Neural progenitor cell (in vitro differentiated cells): ENCODE data around the gene IRF8. TPM values are rescaled to one million over a fixed set of nuclear protein-coding genes. Genes with fewer than 3 reads are reported as not detected.

ENCODE experiments used
- DNase-seq: peaks from one replicate; pipeline ENCODE4 v3.0.0-alpha.2; 2016; ENCODE audit warnings: low spot score
- H2AFZ ChIP-seq: fragments of 200-600 bp; sonication (generic); replicated peaks from 2 replicates; pipeline ENCODE4 v1.6.1; 2016; ENCODE audit warnings: antibody characterized with exemption
- H3F3A ChIP-seq: fragments of 200-600 bp; sonication (generic); 2 replicates; pipeline ENCODE4 v1.6.1; 2016; ENCODE audit warnings: antibody characterized with exemption, low read depth
- H3K27ac ChIP-seq: fragments of 200-600 bp; sonication (generic); 2 replicates; pipeline ENCODE4 v1.5.1; 2016; ENCODE audit warnings: mild to moderate bottlenecking
- H3K27me3 ChIP-seq: fragments of 200-600 bp; sonication (generic); 2 replicates; pipeline ENCODE4 v1.6.1; 2016; ENCODE audit warnings: mild to moderate bottlenecking, moderate library complexity
- H3K36me3 ChIP-seq: fragments of 200-600 bp; sonication (generic); 2 replicates; pipeline ENCODE4 v1.5.1; 2016
- H3K4me1 ChIP-seq: fragments of 200-600 bp; sonication (generic); 2 replicates; pipeline ENCODE4 v1.6.1; 2016; ENCODE audit warnings: mixed run types
- H3K4me2 ChIP-seq: fragments of 200-600 bp; sonication (generic); 2 replicates; pipeline ENCODE4 v1.6.1; 2016
- H3K4me3 ChIP-seq: fragments of 200-600 bp; sonication (generic); 2 replicates; pipeline ENCODE4 v1.5.1; 2016
- H3K79me2 ChIP-seq: fragments of 200-600 bp; sonication (generic); 2 replicates; pipeline ENCODE4 v1.6.1; 2016; ENCODE audit warnings: low read depth
- H3K9ac ChIP-seq: fragments of 200-600 bp; sonication (generic); 2 replicates; pipeline ENCODE4 v1.6.1; 2016
- H3K9me3 ChIP-seq: fragments of 200-600 bp; sonication (generic); 2 replicates; pipeline ENCODE4 v1.5.1; 2016; ENCODE audit warnings: low read depth
- H4K20me1 ChIP-seq: fragments of 200-600 bp; sonication (generic); 2 replicates; pipeline ENCODE4 v1.6.1; 2016; ENCODE audit warnings: low read depth
- H3K27ac Mint-ChIP-seq: 3 replicates; pipeline ENCODE4 v1.8.0; 2021; ENCODE audit warnings: mixed read lengths
- H3K27me3 Mint-ChIP-seq: 2 replicates; pipeline ENCODE4 v1.8.0; 2022; ENCODE audit warnings: low read depth, mild to moderate bottlenecking, inconsistent platforms, moderate library complexity, mixed read lengths; ENCODE audit not compliant: insufficient read depth
- H3K36me3 Mint-ChIP-seq: 3 replicates; pipeline ENCODE4 v1.8.0; 2021; ENCODE audit warnings: mixed read lengths
- H3K4me1 Mint-ChIP-seq: 3 replicates; pipeline ENCODE4 v1.8.0; 2021; ENCODE audit warnings: mixed read lengths
- H3K4me3 Mint-ChIP-seq: 3 replicates; pipeline ENCODE4 v1.8.0; 2021; ENCODE audit warnings: mild to moderate bottlenecking, moderate library complexity, mixed read lengths
- H3K9me3 Mint-ChIP-seq: 3 replicates; pipeline ENCODE4 v1.8.0; 2020; ENCODE audit warnings: mixed read lengths
- EZH2 ChIP-seq: fragments of 200-600 bp; sonication (generic); IDR thresholded peaks from 2 replicates; pipeline ENCODE4 v1.6.1; 2017; ENCODE audit warnings: antibody characterized with exemption, mild to moderate bottlenecking, moderate library complexity
- EZH2phosphoT487 ChIP-seq: fragments of 200-600 bp; sonication (generic); IDR thresholded peaks from 2 replicates; pipeline ENCODE4 v1.6.1; 2017; ENCODE audit warnings: antibody characterized with exemption
- total RNA-seq: library from RNA; depleted of rRNA; stranded (reverse); fragments of >200 nt; gene quantifications from 2 replicates; pipeline ENCODE4 v1.2.3, GENCODE V29; 2015; ENCODE audit warnings: low replicate concordance
- TF ChIP-seq, protein P1 (sequence below): fragments of 200-600 bp; sonication (generic); IDR thresholded peaks from 2 replicates; pipeline ENCODE4 v1.5.1; 2017; ENCODE audit warnings: antibody characterized with exemption, mild to moderate bottlenecking

The IRF8 gene
- total RNA-seq, 1 donor from 2014 or later = 1.2 TPM

DNA sequence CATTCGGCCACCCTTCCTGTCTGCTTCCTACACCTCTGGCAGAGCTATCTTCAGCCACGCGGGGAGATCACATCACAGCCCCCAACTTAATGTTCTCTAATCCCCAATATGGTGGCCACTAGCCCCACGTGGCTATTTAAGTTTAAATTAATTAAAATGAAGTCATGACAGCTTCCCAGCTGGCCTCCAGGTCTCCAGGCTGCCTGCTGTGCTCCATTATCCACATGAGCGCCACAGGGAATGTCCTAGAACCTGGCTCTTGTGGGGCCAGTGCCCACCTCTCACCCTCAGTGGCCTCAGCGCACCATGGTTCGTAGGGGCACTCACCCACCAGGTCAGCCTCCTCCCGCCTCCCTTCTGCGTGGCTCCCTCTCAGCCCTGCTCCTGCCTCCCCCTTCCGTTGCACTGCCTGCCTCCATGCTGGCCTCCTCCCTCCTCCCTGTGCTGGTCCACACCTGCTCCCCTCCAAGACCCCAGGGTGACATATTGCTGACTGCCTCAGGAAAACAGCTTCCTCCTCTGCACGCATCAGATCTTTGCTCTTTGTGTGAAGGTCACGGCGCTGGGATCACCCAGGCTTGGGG lies 47.7 kb downstream of the IRF8 start:
- Histone ChIP-seq H3K27ac (no peak overlapping the region), H3K4me1 (no peaks in the 10 kb centered on the region), H2AFZ (no peak overlapping the region), H4K20me1 (no peaks in the 10 kb centered on the region), H3K27me3 (no peaks in the 10 kb centered on the region), H3K9me3 (no peaks in the 10 kb centered on the region), H3F3A (no peaks in the 10 kb centered on the region), H3K4me2 (no peak overlapping the region), H3K4me3 (no peak overlapping the region), H3K79me2 (no peaks in the 10 kb centered on the region), H3K36me3 (no peaks in the 10 kb centered on the region), H3K9ac (no peak overlapping the region)
- H3K4me3 Mint-ChIP-seq = peak overlapping the region; percentile 33
- peaks cover 14% of the 10 kb centered on the region for H3K27me3 Mint-ChIP-seq
- peaks cover 6% of the 10 kb centered on the region for H3K4me1 Mint-ChIP-seq
- H3K9me3 Mint-ChIP-seq = peaks cover 3% of the 10 kb centered on the region
- H3K27ac Mint-ChIP-seq = no peak overlapping the region
- DNase-seq = no peak
- no peaks in the 10 kb centered on the region for H3K36me3 Mint-ChIP-seq
- TF ChIP-seq EZH2phosphoT487 (no peak), EZH2 (no peak)
- TF ChIP-seq, protein P1, sequence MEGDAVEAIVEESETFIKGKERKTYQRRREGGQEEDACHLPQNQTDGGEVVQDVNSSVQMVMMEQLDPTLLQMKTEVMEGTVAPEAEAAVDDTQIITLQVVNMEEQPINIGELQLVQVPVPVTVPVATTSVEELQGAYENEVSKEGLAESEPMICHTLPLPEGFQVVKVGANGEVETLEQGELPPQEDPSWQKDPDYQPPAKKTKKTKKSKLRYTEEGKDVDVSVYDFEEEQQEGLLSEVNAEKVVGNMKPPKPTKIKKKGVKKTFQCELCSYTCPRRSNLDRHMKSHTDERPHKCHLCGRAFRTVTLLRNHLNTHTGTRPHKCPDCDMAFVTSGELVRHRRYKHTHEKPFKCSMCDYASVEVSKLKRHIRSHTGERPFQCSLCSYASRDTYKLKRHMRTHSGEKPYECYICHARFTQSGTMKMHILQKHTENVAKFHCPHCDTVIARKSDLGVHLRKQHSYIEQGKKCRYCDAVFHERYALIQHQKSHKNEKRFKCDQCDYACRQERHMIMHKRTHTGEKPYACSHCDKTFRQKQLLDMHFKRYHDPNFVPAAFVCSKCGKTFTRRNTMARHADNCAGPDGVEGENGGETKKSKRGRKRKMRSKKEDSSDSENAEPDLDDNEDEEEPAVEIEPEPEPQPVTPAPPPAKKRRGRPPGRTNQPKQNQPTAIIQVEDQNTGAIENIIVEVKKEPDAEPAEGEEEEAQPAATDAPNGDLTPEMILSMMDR = no peak

DNA sequence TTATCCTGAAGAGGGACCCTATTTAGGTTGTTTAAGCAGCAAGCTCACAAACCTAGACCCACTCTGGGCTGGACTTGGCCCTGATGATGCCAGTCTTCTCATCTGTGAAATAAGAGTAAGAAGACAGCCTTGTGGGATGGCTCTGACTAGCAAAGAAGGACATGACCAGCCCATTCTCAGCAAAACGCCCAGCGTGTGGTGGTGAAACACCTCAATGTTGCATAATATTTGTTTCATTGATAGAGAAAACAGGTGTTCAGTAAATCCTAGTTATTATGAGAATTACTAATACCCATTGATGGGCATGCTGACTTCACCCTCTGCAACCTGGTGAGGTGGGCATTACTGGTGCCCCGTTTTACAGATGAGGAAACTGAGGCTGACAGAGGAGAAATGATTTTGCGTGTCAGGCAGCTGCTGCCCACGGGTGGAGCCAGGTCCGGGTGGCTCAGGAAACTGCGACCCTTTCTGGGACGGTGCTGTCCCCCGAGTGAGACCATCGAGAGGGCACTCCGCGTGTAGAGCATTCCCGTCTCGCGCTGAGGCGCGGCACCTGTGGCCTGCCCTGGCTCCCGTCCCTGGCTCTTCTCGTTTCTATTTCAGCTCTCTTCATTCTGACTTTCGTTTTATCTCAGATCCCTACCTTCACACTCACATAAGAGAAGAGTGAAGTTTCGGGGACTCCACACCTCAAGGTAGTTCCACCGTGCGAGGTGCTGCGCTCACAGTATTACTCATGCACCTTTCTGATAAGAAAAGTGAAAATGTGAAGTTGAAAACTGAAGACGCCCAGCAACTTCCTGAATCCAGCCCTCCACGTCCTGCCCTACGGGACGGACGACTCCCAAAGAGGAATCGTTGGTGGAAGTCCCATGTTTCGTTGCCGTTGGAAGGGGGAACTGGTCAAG lies 48.5 kb downstream of the IRF8 start:
- no peak overlapping the region for H3K27ac Mint-ChIP-seq
- no peaks in the 10 kb centered on the region for H3K36me3 Mint-ChIP-seq
- H3K79me2 ChIP-seq = no peaks in the 10 kb centered on the region
- H2AFZ ChIP-seq = no peak overlapping the region
- no peaks in the 10 kb centered on the region for H4K20me1 ChIP-seq
- H3K36me3 ChIP-seq = no peaks in the 10 kb centered on the region
- TF ChIP-seq EZH2 = no peak
- no peak for TF ChIP-seq EZH2phosphoT487
- TF ChIP-seq, protein P1 = no peak
- H3K27ac ChIP-seq = no peak overlapping the region
- H3K4me1 Mint-ChIP-seq = peaks cover 6% of the 10 kb centered on the region
- H3F3A ChIP-seq = no peaks in the 10 kb centered on the region
- H3K9ac ChIP-seq = no peak overlapping the region
- DNase-seq = no peak
- H3K27me3 Mint-ChIP-seq = peaks cover 16% of the 10 kb centered on the region
- H3K4me3 ChIP-seq = no peak overlapping the region
- H3K9me3 ChIP-seq = no peaks in the 10 kb centered on the region
- no peaks in the 10 kb centered on the region for H3K27me3 ChIP-seq
- no peak overlapping the region for H3K4me2 ChIP-seq
- H3K4me1 ChIP-seq = no peaks in the 10 kb centered on the region
- peaks cover 3% of the 10 kb centered on the region for H3K9me3 Mint-ChIP-seq
- peak overlapping the region; percentile 33 for H3K4me3 Mint-ChIP-seq

DNA sequence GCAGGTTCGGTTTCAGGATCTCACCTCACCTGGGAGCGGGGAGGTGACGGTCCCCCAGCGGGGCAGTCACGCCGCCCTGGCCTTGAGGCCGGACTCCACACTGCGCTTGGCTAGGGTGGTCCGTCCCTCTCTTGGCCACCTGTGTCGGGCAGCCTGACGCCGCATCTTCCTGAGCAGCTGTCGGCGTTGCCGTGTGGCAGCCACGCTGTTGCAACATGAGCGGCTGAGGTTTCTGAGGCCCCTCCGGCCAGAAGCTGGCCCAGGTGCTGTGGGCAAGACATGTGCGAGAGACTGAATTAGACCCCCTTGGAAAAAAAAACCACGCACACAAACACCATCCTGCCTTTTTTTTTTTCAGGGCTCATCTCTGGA lies 49.2 kb downstream of the IRF8 start:
- DNase-seq = no peak
- Histone ChIP-seq H3K36me3 (no peaks in the 10 kb centered on the region), H2AFZ (no peak overlapping the region), H3K4me2 (no peak overlapping the region), H4K20me1 (no peaks in the 10 kb centered on the region), H3K4me3 (no peak overlapping the region), H3K9ac (no peak overlapping the region), H3K79me2 (no peaks in the 10 kb centered on the region), H3F3A (no peaks in the 10 kb centered on the region), H3K27me3 (no peaks in the 10 kb centered on the region), H3K4me1 (no peaks in the 10 kb centered on the region), H3K27ac (no peak overlapping the region), H3K9me3 (no peaks in the 10 kb centered on the region)
- Mint-ChIP-seq H3K4me1 (peaks cover 6% of the 10 kb centered on the region), H3K9me3 (peaks cover 3% of the 10 kb centered on the region), H3K27ac (no peak overlapping the region), H3K36me3 (no peaks in the 10 kb centered on the region), H3K27me3 (peaks cover 16% of the 10 kb centered on the region), H3K4me3 (no peak overlapping the region)
- TF ChIP-seq, protein P1 = no peak
- TF ChIP-seq EZH2 = no peak
- TF ChIP-seq EZH2phosphoT487 = no peak
